Spinal cord (tissue), 10 donors: ENCODE results near the gene TEX2. TPM values are rescaled to one million over a fixed set of nuclear protein-coding genes. Genes with fewer than 3 reads are reported as not detected.

Experiments
- DNase-seq, 6 donors: peaks; one replicate each; pipeline versions ENCODE4 v3.0.0 to v3.0.0-alpha.2; 2013 to 2015; ENCODE audit warnings: low spot score in 6 of 6, low read depth in 4 of 6
- H3K27ac ChIP-seq: one replicate; pipeline ENCODE4 v1.5.1; 2013; ENCODE audit warnings: low read depth, low read length, control low read depth
- H3K27me3 ChIP-seq: one replicate; pipeline ENCODE4 v1.6.1; 2013; ENCODE audit warnings: low read length; ENCODE audit not compliant: control insufficient read depth, insufficient read depth
- H3K36me3 ChIP-seq: one replicate; pipeline ENCODE4 v1.6.1; 2013; ENCODE audit warnings: low read length; ENCODE audit not compliant: control insufficient read depth, insufficient read depth
- H3K4me1 ChIP-seq: one replicate; pipeline ENCODE4 v1.6.1; 2013; ENCODE audit warnings: low read length; ENCODE audit not compliant: control insufficient read depth, insufficient read depth
- H3K4me3 ChIP-seq: one replicate; pipeline ENCODE4 v1.5.1; 2013; ENCODE audit warnings: low read depth, low read length, control low read depth
- H3K9me3 ChIP-seq: one replicate; pipeline ENCODE4 v1.6.1; 2013; ENCODE audit warnings: low read length; ENCODE audit not compliant: control insufficient read depth, insufficient read depth
- WGBS: methylation state at CpG from one replicate; pipeline ENCODE4 v1.1.5; 2013; ENCODE audit warnings: missing lambda C conversion rate; ENCODE audit not compliant: insufficient coverage; 5-methylcytosine and 5-hydroxymethylcytosine counted together
- polyA plus RNA-seq, 2 donors: library from polyadenylated mRNA; unstranded; fragments of 120-200 nt; gene quantifications; one replicate each; pipeline ENCODE4 v1.2.1, GENCODE V29; 2013; ENCODE audit not compliant: insufficient read length in 2 of 2
- total RNA-seq, 2 donors: library from RNA; depleted of rRNA in 1 of 2; stranded (reverse); fragments of 120-200 nt in 1 of 2; fragments of >200 nt in 1 of 2; gene quantifications; one replicate each; pipeline versions ENCODE4 v1.2.3 to v1.2.4, GENCODE V29; 2013 to 2014
- donor health status: healthy.

Gene TEX2
- total and polyA plus RNA-seq, 4 donors, result 35.4 to 54.9 (median 38.5) TPM

DNA sequence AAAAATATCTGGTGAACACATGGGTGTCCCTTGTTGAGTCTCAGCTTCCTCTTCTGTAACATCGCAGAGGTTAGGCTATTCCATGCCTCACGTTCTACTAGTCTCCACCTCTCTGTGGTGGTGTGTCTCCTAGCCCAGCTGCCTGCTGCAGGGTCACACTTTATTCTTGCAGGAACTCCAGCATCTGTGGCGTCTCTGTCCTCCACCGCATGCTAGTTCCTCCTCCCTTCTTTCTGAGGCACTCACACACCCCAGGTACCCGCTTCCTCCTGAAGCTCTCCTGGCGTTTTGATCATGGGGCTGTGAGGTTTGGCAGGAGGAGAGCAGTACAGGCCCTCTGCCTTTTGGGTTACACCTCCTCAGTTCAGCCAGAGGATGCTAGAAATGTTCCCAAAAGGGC lies 9.9 kb upstream of the TEX2 start:
- no peak for DNase-seq
- Histone ChIP-seq H3K9me3 (no peaks in the 10 kb centered on the region), H3K27me3 (peaks cover 2% of the 10 kb centered on the region), H3K36me3 (no peaks in the 10 kb centered on the region), H3K4me1 (no peaks in the 10 kb centered on the region), H3K27ac (no peak overlapping the region), H3K4me3 (no peak overlapping the region)
- WGBS, result 90% methylated on average over 5 of the region's 6 CpGs

DNA sequence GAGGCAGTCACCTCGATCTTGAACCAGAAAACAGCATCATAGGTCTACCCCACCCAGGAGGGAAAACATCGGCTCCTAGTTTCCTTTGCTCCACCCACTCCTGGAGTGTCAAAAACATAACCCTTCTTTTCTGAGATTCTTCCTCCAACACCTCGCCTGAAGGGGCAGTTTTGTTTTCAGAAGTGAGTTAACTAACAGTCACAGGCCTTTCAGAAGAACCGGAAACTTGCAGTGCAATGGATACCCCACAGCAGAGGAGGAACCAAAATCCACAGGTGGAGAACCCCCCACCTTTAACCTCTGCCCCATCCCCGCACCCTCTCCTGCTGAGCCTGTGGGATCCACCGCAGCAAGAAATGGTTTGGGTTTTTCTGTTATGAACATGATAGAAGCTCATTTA lies 7.8 kb upstream of the TEX2 start:
- Histone ChIP-seq H3K27ac (no peak overlapping the region), H3K36me3 (no peaks in the 10 kb centered on the region), H3K4me1 (no peaks in the 10 kb centered on the region), H3K4me3 (no peak overlapping the region), H3K9me3 (no peaks in the 10 kb centered on the region), H3K27me3 (peaks cover 2% of the 10 kb centered on the region)
- 60% methylated on average over 1 of the region's 6 CpGs for WGBS
- DNase-seq, result no peak

DNA sequence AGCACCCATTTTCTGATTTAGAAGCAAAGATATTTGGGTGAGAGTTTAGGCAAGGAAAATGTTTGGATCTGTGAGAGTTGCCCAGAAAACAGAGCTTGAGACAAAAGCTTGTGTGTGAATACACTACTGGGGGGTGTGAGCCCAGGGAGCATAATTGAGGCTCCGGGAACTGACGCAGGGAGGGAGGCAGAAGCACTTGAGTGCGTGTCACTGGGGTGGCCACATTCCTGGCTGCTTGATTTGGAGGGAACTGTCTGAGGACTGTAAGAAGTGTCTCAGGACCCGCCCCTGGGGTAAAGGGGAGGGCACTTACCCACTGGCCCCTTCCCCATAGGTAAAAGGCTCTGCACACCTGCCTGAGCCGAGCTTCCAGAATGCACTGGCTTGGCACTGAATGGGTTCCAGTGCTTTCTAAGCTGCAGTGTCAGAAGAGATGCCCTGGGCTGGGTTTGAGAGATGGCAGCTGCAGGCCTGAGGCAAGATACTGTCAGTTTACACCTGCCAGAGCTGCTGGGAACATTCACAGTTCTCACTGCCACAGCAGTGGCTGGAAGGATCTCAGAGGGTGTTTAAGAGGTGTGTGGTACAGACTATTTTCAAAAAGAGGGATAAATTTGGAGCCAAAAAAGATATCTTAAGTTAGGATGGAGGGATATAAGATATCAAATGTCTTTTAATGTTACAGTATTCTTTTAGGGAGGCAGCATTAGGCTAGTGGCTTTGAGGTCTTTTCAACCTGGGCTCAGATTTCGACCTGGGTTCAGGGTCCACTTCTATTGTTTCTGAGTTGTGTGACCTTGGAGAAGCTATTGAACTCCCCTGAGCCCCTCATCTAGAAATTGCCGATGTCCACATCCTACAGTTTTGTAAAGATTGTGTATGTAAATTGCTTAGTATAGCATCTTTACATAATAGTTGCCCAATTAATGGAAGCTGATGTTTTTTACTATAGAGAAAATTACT lies 6.9 kb upstream of the TEX2 start:
- H3K27ac ChIP-seq, result no peak overlapping the region
- DNase-seq, result no peak
- H3K9me3 ChIP-seq, result no peaks in the 10 kb centered on the region
- no peak overlapping the region for H3K4me3 ChIP-seq
- no peaks in the 10 kb centered on the region for H3K36me3 ChIP-seq
- 44% methylated on average over 5 of the region's 7 CpGs for WGBS
- H3K27me3 ChIP-seq, result peaks cover 2% of the 10 kb centered on the region
- no peaks in the 10 kb centered on the region for H3K4me1 ChIP-seq

DNA sequence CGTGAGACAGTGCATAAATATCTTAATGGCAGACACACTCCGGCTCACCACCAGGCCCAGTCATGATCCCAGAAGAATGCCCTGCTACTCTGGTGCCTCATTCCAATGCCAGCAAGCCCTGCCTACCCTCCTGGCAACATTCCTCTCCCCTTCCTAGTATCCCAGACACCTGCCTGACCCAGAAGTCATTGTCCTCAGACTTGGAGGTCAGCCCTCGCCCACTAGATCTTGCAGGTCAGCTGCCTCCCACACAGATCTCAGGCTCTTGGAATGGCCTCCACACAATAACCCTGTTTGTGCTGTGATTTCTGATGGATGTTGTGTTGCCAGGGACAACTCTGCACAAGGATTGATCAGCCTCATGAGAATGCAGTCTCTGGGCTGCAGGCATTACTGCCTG lies 1.8 kb upstream of the TEX2 start:
- H3K27ac ChIP-seq, result no peak overlapping the region
- no peaks in the 10 kb centered on the region for H3K9me3 ChIP-seq
- H3K36me3 ChIP-seq, result no peaks in the 10 kb centered on the region
- 48% methylated on average over 2 of the region's 3 CpGs for WGBS
- H3K4me1 ChIP-seq, result peaks cover 15% of the 10 kb centered on the region
- H3K27me3 ChIP-seq, result no peaks in the 10 kb centered on the region
- H3K4me3 ChIP-seq, result no peak overlapping the region
- DNase-seq, result no peak

DNA sequence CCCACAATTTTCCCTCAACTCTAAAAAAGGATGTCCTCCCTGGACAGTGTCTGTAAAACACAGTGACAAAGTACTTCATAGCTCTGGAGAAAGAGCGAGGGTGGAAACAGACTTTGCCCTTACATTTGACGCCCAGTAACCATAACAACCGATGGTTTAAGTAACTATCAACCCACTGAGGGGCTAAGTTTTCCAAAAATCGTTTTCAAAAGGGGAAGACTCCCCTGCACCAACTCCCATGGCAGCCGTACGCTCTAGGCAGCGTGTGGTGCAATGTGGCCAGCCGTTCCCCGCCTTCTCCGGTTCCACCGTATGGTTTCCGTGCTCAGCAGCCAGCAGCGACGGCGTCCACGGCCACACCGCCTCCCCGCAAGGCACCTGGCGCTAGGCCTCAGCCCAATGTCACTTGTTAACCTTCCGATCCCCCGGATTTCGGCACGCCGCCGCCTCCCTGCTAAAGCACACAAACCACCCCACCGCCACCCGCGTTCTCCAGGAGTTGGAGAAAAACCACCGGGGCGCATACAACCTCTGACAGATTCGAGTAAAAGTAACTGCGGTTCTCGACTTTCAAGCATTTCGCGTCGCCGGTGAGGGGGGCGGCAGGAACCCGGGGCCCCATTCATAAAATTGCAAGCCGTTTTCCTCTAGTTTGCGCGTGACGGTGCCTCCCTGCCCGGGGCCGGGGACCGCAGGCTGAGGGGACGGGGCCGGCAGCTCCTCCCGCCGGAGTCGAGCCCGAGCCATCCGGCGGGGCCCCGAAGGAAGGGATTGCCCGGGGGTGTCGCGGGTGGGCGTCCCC lies 661 bp downstream of the TEX2 start:
- no peaks in the 10 kb centered on the region for H3K9me3 ChIP-seq
- no peaks in the 10 kb centered on the region for H3K27me3 ChIP-seq
- peaks cover 15% of the 10 kb centered on the region for H3K4me1 ChIP-seq
- no peaks in the 10 kb centered on the region for H3K36me3 ChIP-seq
- peak overlapping the region; percentile 64 for H3K27ac ChIP-seq
- under 1% methylated on average over 57 of the region's 59 CpGs for WGBS
- DNase-seq, result peak in 2 of 6 donors; percentile 52 to 57
- H3K4me3 ChIP-seq, result peak overlapping the region; percentile 80

DNA sequence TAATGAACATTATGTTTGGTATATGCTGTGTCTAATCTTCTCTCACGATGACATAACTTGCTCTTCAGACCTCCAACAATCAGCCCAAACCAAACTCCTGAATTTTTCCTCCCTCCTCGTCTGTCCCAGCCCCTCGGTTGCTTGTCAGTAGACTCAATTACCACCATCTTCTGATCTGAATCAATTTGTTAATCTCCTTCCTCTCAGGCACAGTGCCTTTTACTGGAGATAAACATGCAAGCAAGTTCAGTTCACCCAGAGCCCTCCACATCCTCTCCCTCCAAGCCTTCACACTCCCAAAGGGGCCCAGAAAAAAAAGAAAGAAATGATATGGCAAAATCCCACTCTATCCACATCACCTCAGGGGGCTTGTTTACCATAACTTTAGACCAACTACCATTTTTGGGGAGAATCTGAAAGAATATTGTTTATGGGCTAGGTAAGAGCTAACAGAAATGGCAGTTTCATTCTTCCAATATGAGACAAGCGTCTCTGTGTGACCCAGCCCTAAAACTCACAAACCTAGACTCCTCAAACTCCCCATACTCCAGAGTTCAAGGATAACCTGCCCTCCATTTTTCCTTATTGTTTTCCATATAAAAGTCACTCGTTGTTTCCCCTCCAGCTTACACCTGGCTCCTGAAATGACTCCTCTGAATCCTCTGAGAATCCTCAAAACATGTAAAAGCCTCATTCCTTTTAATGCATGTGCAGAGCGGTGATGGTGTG lies 1.5 kb downstream of the TEX2 start:
- H3K27ac ChIP-seq, result no peak overlapping the region
- 72% methylated on average over 5 of the region's 6 CpGs for WGBS

DNA sequence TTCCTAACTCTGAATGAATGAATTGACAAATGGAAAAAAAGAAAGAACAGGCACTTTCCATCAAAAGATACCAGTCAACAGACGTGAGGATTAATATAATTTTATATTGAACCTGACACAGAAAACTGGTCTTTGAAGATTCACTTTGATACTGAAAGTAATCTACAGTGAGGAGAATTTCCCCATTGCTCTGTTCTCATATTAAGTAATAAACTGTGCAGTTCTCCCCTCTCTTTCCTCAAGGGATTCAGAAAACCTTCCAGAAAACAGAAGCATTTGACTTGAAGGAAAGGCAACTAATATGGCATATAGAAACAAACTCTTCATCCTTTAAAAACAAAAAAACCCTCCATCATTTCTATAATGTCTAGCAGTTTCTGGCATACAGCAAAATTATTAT lies 2.2 kb downstream of the TEX2 start:
- Histone ChIP-seq H3K4me3 (no peak overlapping the region), H3K36me3 (no peaks in the 10 kb centered on the region), H3K27me3 (no peaks in the 10 kb centered on the region), H3K9me3 (no peaks in the 10 kb centered on the region), H3K4me1 (peaks cover 15% of the 10 kb centered on the region), H3K27ac (no peak overlapping the region)
- no CpG with 5 or more reads among the region's 1 CpG for WGBS
- DNase-seq, result no peak

More for the DNA sequence above, 1.5 kb downstream of the TEX2 start:
- H3K9me3 ChIP-seq, result no peaks in the 10 kb centered on the region
- H3K4me1 ChIP-seq, result peaks cover 15% of the 10 kb centered on the region
- no peak for DNase-seq
- no peaks in the 10 kb centered on the region for H3K27me3 ChIP-seq
- H3K36me3 ChIP-seq, result no peaks in the 10 kb centered on the region
- H3K4me3 ChIP-seq, result peak overlapping the region; percentile 80

DNA sequence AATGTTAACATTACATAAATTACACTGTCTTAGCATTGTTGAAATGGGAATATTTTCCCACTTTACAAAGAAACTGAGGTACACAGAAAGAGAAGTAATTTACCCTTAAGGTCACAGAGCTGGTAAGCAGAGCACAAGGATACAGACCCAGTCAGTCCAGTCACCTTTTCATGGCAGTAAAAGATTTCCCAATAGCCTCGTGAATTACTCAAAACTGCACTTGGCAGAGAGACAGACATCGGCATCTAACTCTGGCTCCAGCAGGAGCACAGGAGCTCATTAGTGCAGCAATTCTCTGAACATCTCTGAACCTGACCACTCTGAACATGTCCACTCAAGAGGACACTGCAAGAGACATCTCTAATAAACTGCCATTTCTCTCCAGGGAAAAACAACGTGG lies 3.1 kb downstream of the TEX2 start:
- Histone ChIP-seq H3K36me3 (no peaks in the 10 kb centered on the region), H3K27ac (no peak overlapping the region), H3K9me3 (no peaks in the 10 kb centered on the region), H3K4me3 (no peak overlapping the region), H3K27me3 (no peaks in the 10 kb centered on the region), H3K4me1 (peaks cover 15% of the 10 kb centered on the region)
- 65% methylated on average over 2 of the region's 3 CpGs for WGBS
- DNase-seq, result no peak

DNA sequence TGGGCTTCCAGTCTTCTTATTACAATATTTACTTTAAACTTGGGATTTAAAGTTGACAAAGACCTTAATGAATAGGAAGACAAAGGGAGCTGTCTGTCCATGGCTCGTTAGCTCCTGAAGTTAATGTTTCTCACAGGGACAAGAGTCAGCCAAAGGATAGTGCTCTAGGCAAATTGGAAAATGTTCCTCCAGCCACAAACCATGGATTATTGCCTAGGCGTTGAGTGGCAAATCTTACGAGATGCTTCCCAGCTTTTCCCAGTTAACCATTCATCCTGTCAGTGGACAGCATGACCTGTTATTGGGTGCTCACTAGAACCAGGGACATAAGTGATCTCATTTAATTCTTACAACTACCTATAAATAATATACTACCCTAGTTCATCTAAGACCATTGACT lies 3.6 kb downstream of the TEX2 start:
- Histone ChIP-seq H3K27me3 (no peaks in the 10 kb centered on the region), H3K27ac (no peak overlapping the region), H3K9me3 (no peaks in the 10 kb centered on the region), H3K4me3 (no peak overlapping the region), H3K4me1 (peaks cover 15% of the 10 kb centered on the region), H3K36me3 (no peaks in the 10 kb centered on the region)
- peak in 1 of 6 donors; percentile 44 for DNase-seq
- WGBS, result 65% methylated on average over 2 of the region's 3 CpGs
